Stimulated activated CD4-positive, alpha-beta T cell treated with anti-CD3 and anti-CD28 coated beads, Interleukin-12 subunit alpha, Interleukin-12 subunit beta, amount 100 ng/mL, for 48 hours (primary cell): ENCODE results near the gene IRF8.
A peak's percentile ranks its signal among the peaks of the same experiment; 100 is the strongest.
"Not testable (repeated sequence)": the region's sequence is repeated elsewhere in the genome, so short reads cannot be mapped to it uniquely, and the experiment has no call there.

Experiments used
- DNase-seq, 3 donors: peaks; one replicate each; pipeline ENCODE4 v3.0.0-alpha.2; 2020; ENCODE audit warnings: low read depth in 2 of 3, low spot score in 1 of 3

IRF8 gene

GRCh38 chr16:85931596-85932402, 32.8 kb downstream of the IRF8 start:
- DNase-seq, result no peak

- DNase-seq, result no peak
Measured at GRCh38 chr16:85934210-85934609, 35.2 kb downstream of the IRF8 start.

GRCh38 chr16:85935391-85935973, 36.5 kb downstream of the IRF8 start:
- no peak for DNase-seq

- DNase-seq, result peak; percentile 69 to 77 (median 70)
Measured at GRCh38 chr16:85935974-85936760, 37.2 kb downstream of the IRF8 start.

GRCh38 chr16:85936816-85937215, 37.9 kb downstream of the IRF8 start:
- peak in 1 of 3 donors; percentile 45 for DNase-seq

GRCh38 chr16:85940214-85940613, 41.3 kb downstream of the IRF8 start:
- DNase-seq, result no peak

GRCh38 chr16:85941863-85942644, 43.1 kb downstream of the IRF8 start:
- no peak for DNase-seq

GRCh38 chr16:85942659-85943058, 43.7 kb downstream of the IRF8 start:
- DNase-seq, result not testable (repeated sequence)

GRCh38 chr16:85943711-85944110, 44.7 kb downstream of the IRF8 start:
- no peak for DNase-seq

GRCh38 chr16:85944572-85945423, 45.8 kb downstream of the IRF8 start:
- no peak for DNase-seq

GRCh38 chr16:85945424-85945751, 46.4 kb downstream of the IRF8 start:
- no peak for DNase-seq

GRCh38 chr16:85946541-85947124, 47.7 kb downstream of the IRF8 start:
- DNase-seq, result no peak

- DNase-seq, result peak; percentile 33 to 61 (median 40)
Measured at GRCh38 chr16:85947230-85948137, 48.5 kb downstream of the IRF8 start.

- no peak for DNase-seq
Measured at GRCh38 chr16:85948138-85948509, 49.2 kb downstream of the IRF8 start.

- DNase-seq, result no peak
Measured at GRCh38 chr16:85948616-85949265, 49.8 kb downstream of the IRF8 start.

- DNase-seq, result no peak
Measured at GRCh38 chr16:85950136-85950918, 51.4 kb downstream of the IRF8 start.

GRCh38 chr16:85952197-85952596, 53.2 kb downstream of the IRF8 start:
- DNase-seq, result no peak

GRCh38 chr16:85952811-85953210, 53.8 kb downstream of the IRF8 start:
- no peak for DNase-seq
